Subcutaneous adipose tissue (tissue), 4 donors: Measurements from ENCODE around the gene DIAPH3. TPM values are rescaled to one million over a fixed set of nuclear protein-coding genes. Genes with fewer than 3 reads are reported as not detected.

ENCODE experiments used
- CTCF ChIP-seq: fragments of 450-650 bp; IDR thresholded peaks from one replicate; pipeline ENCODE4 v1.5.1; 2016; ENCODE audit warnings: low read depth, mild to moderate bottlenecking, control low read depth, antibody characterized with exemption, moderate library complexity
- total RNA-seq, 4 donors: library from RNA; depleted of rRNA; stranded (reverse); fragments of >200 nt; gene quantifications; one replicate each; pipeline ENCODE4 v1.1.0, GENCODE V29; 2016

DIAPH3 gene
- total RNA-seq, 4 donors from 2014 or later: 0.38 to 1.5 (median 0.66) TPM; not detected in 1

- TF ChIP-seq CTCF: no peak
Observed at GRCh38 chr13:60150538-60150937, 13.2 kb downstream of the DIAPH3 start.

- no peak for TF ChIP-seq CTCF
Observed at GRCh38 chr13:60148918-60149317, 14.8 kb downstream of the DIAPH3 start.

GRCh38 chr13:60147361-60147760, 16.4 kb downstream of the DIAPH3 start:
- no peak for TF ChIP-seq CTCF

- TF ChIP-seq CTCF: no peak
Observed at GRCh38 chr13:60146471-60146870, 17.3 kb downstream of the DIAPH3 start.

GRCh38 chr13:60143775-60144174, 20.0 kb downstream of the DIAPH3 start:
- no peak for TF ChIP-seq CTCF

GRCh38 chr13:60139272-60139671, 24.5 kb downstream of the DIAPH3 start:
- TF ChIP-seq CTCF: no peak

- no peak for TF ChIP-seq CTCF
Observed at GRCh38 chr13:60138674-60139073, 25.1 kb downstream of the DIAPH3 start.
